ENCODE data around the gene LTB4R2.

LTB4R2 gene

GRCh38 chr14:24269368-24269767 lies 40.6 kb upstream of the LTB4R2 start:
- H3K9me3 ChIP-seq, result no peaks in the 10 kb centered on the region
- no peaks in the 10 kb centered on the region for H3K27me3 ChIP-seq
- H3K4me1 ChIP-seq (ENCODE audit: control insufficient read depth in 1 of 2, insufficient read depth in 1 of 2, low read depth in 1 of 2, low read length in 1 of 2), result peaks cover 33 to 35% of the 10 kb centered on the region in 2 experiments
- no peak overlapping the region for H3K4me3 ChIP-seq (ENCODE audit: low read depth in 1 of 2, low read length in 1 of 2)
- H3K36me3 ChIP-seq, result peaks cover 46% of the 10 kb centered on the region
- no peak for TF ChIP-seq CTCF (IDR thresholded peaks at IDR 0.05)
- no peak overlapping the region for H3K27ac ChIP-seq

- H3K4me1 ChIP-seq (ENCODE audit: control insufficient read depth in 1 of 2, insufficient read depth in 1 of 2, low read depth in 1 of 2, low read length in 1 of 2), result peaks cover 40 to 41% of the 10 kb centered on the region in 2 experiments
Measured at GRCh38 chr14:24269910-24270536, 39.9 kb upstream of the LTB4R2 start.

GRCh38 chr14:24270537-24271133 lies 39.3 kb upstream of the LTB4R2 start:
- Histone ChIP-seq H3K9me3 (no peaks in the 10 kb centered on the region), H3K27me3 (no peaks in the 10 kb centered on the region), H3K36me3 (peaks cover 39% of the 10 kb centered on the region), H3K4me1 (ENCODE audit: control insufficient read depth in 1 of 2, insufficient read depth in 1 of 2, low read depth in 1 of 2, low read length in 1 of 2) (peaks cover 46 to 48% of the 10 kb centered on the region in 2 experiments), H3K4me3 (ENCODE audit: low read depth in 1 of 2, low read length in 1 of 2) (peak overlapping the region; percentile 83 to 90), H3K27ac (peak overlapping the region; percentile 95)
- no peak for TF ChIP-seq CTCF (IDR thresholded peaks at IDR 0.05)

More at GRCh38 chr14:24269910-24270536, 39.9 kb upstream of the LTB4R2 start:
- Histone ChIP-seq H3K36me3 (peaks cover 45% of the 10 kb centered on the region), H3K27me3 (no peaks in the 10 kb centered on the region), H3K9me3 (no peaks in the 10 kb centered on the region), H3K4me3 (ENCODE audit: low read depth in 1 of 2, low read length in 1 of 2) (no peak overlapping the region), H3K27ac (peak overlapping the region; percentile 95)
- no peak for TF ChIP-seq CTCF (IDR thresholded peaks at IDR 0.05)

GRCh38 chr14:24271134-24271833 lies 38.7 kb upstream of the LTB4R2 start, which contains the start of gene RABGGTA:
Gene RABGGTA, minus strand, starts transcription at chr14:24271597. Its CDS starts 482 bp downstream, at chr14:24271115.
- peaks cover 32% of the 10 kb centered on the region for H3K36me3 ChIP-seq
- no peaks in the 10 kb centered on the region for H3K9me3 ChIP-seq
- peak; percentile 95 for TF ChIP-seq CTCF (IDR thresholded peaks at IDR 0.05)
- peak within 1 kb of the TSS; percentile 95 for H3K27ac ChIP-seq
- H3K4me1 ChIP-seq (ENCODE audit: control insufficient read depth in 1 of 2, insufficient read depth in 1 of 2, low read depth in 1 of 2, low read length in 1 of 2), result peaks cover 49 to 50% of the 10 kb centered on the region in 2 experiments
- H3K27me3 ChIP-seq, result no peaks in the 10 kb centered on the region
- peak within 1 kb of the TSS; percentile 83 to 90 for H3K4me3 ChIP-seq (ENCODE audit: low read depth in 1 of 2, low read length in 1 of 2)

- H3K27ac ChIP-seq, result peak overlapping the region; percentile 95
- peaks cover 55 to 56% of the 10 kb centered on the region in 2 experiments for H3K4me1 ChIP-seq (ENCODE audit: control insufficient read depth in 1 of 2, insufficient read depth in 1 of 2, low read depth in 1 of 2, low read length in 1 of 2)
- no peak for TF ChIP-seq CTCF (IDR thresholded peaks at IDR 0.05)
- no peaks in the 10 kb centered on the region for H3K9me3 ChIP-seq
- H3K27me3 ChIP-seq, result no peaks in the 10 kb centered on the region
- H3K36me3 ChIP-seq, result peaks cover 26% of the 10 kb centered on the region
- peak overlapping the region; percentile 83 to 90 for H3K4me3 ChIP-seq (ENCODE audit: low read depth in 1 of 2, low read length in 1 of 2)
Measured at GRCh38 chr14:24271834-24272263, 38.1 kb upstream of the LTB4R2 start.
